ENCODE measurements around the gene ZNF385B. TPM values are rescaled to one million over a fixed set of nuclear protein-coding genes. Genes with fewer than 3 reads are reported as not detected.

ZNF385B gene
- polyA plus RNA-seq, 1 donor (not counting 4 experiments of a cell fraction or from before 2014, with no cell fraction given): 0.17 TPM

GRCh38 chr2:179814050-179814449 is 47.4 kb downstream of the ZNF385B start:
- TF ChIP-seq CTCF (optimal IDR thresholded peaks at IDR 0.05 in 1 of 3, IDR thresholded peaks at IDR 0.05 in 1 of 3, conservative IDR thresholded peaks at IDR 0.05 in 1 of 3; ENCODE audit: extremely low read depth in 1 of 3, insufficient read depth in 2 of 3, low read length in 3 of 3) (no peak), EZH2 (IDR thresholded peaks at IDR 0.05; ENCODE audit: low read length) (no peak)
- Histone ChIP-seq H3K79me2 (ENCODE audit: control insufficient read depth, insufficient read depth, low read length) (no peaks in the 10 kb centered on the region), H2AFZ (ENCODE audit: control insufficient read depth, low read length) (no peak overlapping the region), H3K4me3 (ENCODE audit: control insufficient read depth in 2 of 3, extremely low read depth in 1 of 3, insufficient read depth in 2 of 3, low read depth in 1 of 3, low read length in 3 of 3) (no peak overlapping the region), H3K4me2 (ENCODE audit: control insufficient read depth, extremely low read depth, insufficient read depth, low read depth, low read length) (no peak overlapping the region), H3K9ac (ENCODE audit: control insufficient read depth, extremely low read depth, insufficient read depth, low read length) (no peak overlapping the region), H3K9me1 (ENCODE audit: control insufficient read depth, extremely low read depth, insufficient read depth, low read length) (no peaks in the 10 kb centered on the region), H3K36me3 (ENCODE audit: control insufficient read depth in 2 of 2, extremely low read depth in 1 of 2, insufficient read depth in 2 of 2, low read length in 2 of 2) (no peaks in the 10 kb centered on the region), H3K27me3 (ENCODE audit: control insufficient read depth, extremely low read depth, insufficient read depth, low read length) (no peaks in the 10 kb centered on the region), H3K27ac (ENCODE audit: control insufficient read depth, insufficient read depth, low read length) (no peak overlapping the region), H3K4me1 (ENCODE audit: control insufficient read depth, extremely low read depth, insufficient read depth, low read length) (no peaks in the 10 kb centered on the region), H4K20me1 (ENCODE audit: control insufficient read depth, extremely low read depth, insufficient read depth, low read length) (no peaks in the 10 kb centered on the region), H3K9me3 (ENCODE audit: control insufficient read depth, low read depth, low read length) (no peaks in the 10 kb centered on the region)
- no peak for DNase-seq (ENCODE audit: low read depth, low spot score)
- dilution Hi-C loops (cut with MboI; ENCODE audit: extremely low pct_ligation_motif_present, low sequenced_read_pairs): no loop called here
- no peak for FAIRE-seq

GRCh38 chr2:179812501-179812900 is 48.9 kb downstream of the ZNF385B start:
- no peak overlapping the region for H3K27ac ChIP-seq (ENCODE audit: control insufficient read depth, insufficient read depth, low read length)
- TF ChIP-seq EZH2 (IDR thresholded peaks at IDR 0.05; ENCODE audit: low read length) (no peak), CTCF (optimal IDR thresholded peaks at IDR 0.05 in 1 of 3, IDR thresholded peaks at IDR 0.05 in 1 of 3, conservative IDR thresholded peaks at IDR 0.05 in 1 of 3; ENCODE audit: extremely low read depth in 1 of 3, insufficient read depth in 2 of 3, low read length in 3 of 3) (no peak)
- DNase-seq (ENCODE audit: low read depth, low spot score) (no peak), FAIRE-seq (no peak)
- no peak overlapping the region for H2AFZ ChIP-seq (ENCODE audit: control insufficient read depth, low read length)
- H3K9me1 ChIP-seq (ENCODE audit: control insufficient read depth, extremely low read depth, insufficient read depth, low read length): no peaks in the 10 kb centered on the region
- no peaks in the 10 kb centered on the region for H3K4me1 ChIP-seq (ENCODE audit: control insufficient read depth, extremely low read depth, insufficient read depth, low read length)
- no peak overlapping the region for H3K4me3 ChIP-seq (ENCODE audit: control insufficient read depth in 2 of 3, extremely low read depth in 1 of 3, insufficient read depth in 2 of 3, low read depth in 1 of 3, low read length in 3 of 3)
- H4K20me1 ChIP-seq (ENCODE audit: control insufficient read depth, extremely low read depth, insufficient read depth, low read length): no peaks in the 10 kb centered on the region
- no peak overlapping the region for H3K9ac ChIP-seq (ENCODE audit: control insufficient read depth, extremely low read depth, insufficient read depth, low read length)
- dilution Hi-C loops (cut with MboI; ENCODE audit: extremely low pct_ligation_motif_present, low sequenced_read_pairs): no loop called here
- no peaks in the 10 kb centered on the region for H3K9me3 ChIP-seq (ENCODE audit: control insufficient read depth, low read depth, low read length)
- H3K4me2 ChIP-seq (ENCODE audit: control insufficient read depth, extremely low read depth, insufficient read depth, low read depth, low read length): no peak overlapping the region
- no peaks in the 10 kb centered on the region for H3K79me2 ChIP-seq (ENCODE audit: control insufficient read depth, insufficient read depth, low read length)
- no peaks in the 10 kb centered on the region for H3K27me3 ChIP-seq (ENCODE audit: control insufficient read depth, extremely low read depth, insufficient read depth, low read length)
- no peaks in the 10 kb centered on the region for H3K36me3 ChIP-seq (ENCODE audit: control insufficient read depth in 2 of 2, extremely low read depth in 1 of 2, insufficient read depth in 2 of 2, low read length in 2 of 2)
